GM19372 (cell line): ENCODE data around the gene CPEB2.
A peak's percentile ranks its signal among the peaks of the same experiment; 100 is the strongest.

Experiments used
- ATAC-seq: cut with Tn5 transposase; IDR thresholded peaks from one replicate; pipeline ENCODE4 v1.9.1; 2021; ENCODE audit warnings: mild to moderate bottlenecking, low read depth, moderate library complexity; ENCODE audit not compliant: unreplicated experiment

CPEB2 gene

DNA sequence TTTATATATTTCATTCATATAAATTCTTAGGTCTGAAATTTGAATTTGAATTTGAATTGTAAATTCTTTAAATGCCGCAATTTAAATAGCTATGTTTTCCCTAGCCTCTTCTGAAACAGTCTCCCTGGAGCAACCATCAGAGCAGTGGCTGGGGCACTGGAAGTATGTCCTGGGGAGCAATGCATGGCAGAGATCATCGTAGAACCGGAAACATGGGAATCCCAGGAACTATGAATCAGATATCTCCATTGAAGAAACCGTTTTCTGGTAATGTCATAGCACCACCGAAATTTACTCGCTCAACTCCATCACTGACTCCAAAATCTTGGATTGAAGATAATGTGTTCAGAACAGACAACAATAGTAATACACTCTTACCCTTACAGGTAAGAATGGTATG lies 4.9 kb downstream of the CPEB2 start:
- ATAC-seq: no peak

DNA sequence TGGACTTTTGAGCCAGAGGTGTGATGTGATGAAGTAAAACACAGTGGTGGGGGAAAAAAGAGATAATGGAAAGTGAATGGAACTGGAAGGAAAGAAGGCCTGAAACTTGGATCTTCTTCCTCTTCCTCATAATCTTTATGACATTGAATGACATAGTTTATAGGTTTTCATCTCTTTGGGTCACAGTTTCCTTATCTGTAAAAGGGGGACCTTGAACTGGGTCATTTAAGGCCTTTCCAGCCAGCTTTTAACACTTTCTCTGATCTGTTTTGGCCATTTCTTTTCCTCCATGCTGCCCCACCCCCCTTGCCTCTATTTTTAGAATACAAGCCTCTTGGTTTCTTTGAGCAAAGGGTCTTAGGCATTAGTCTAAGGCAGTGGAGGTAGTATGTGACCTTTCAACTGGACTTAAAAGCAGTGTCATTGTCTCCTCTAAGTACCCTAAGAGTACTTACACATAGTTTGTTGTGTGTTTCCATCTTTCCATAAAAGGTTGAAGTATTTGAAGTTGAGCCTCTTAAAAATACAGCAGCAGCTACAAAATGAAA lies 7.8 kb downstream of the CPEB2 start:
- ATAC-seq: no peak

DNA sequence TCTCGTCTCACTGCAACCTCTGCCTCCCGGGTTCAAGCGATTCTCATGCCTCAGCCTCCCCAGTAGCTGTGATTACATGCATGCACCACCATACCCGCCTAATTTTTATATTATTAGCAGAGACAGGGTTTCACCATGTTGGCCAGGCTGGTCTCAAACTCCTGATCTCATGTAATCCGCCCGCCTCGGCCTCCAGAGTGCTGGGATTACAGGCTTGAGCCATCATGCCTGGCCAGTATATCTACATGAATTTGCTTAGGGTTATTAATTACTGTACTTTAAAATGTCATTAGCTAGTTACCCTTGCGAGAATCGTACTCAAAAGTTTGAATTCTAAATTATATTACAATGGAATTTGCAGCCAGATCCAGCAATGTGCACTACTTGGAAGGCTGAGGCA lies 8.9 kb downstream of the CPEB2 start:
- ATAC-seq: no peak

DNA sequence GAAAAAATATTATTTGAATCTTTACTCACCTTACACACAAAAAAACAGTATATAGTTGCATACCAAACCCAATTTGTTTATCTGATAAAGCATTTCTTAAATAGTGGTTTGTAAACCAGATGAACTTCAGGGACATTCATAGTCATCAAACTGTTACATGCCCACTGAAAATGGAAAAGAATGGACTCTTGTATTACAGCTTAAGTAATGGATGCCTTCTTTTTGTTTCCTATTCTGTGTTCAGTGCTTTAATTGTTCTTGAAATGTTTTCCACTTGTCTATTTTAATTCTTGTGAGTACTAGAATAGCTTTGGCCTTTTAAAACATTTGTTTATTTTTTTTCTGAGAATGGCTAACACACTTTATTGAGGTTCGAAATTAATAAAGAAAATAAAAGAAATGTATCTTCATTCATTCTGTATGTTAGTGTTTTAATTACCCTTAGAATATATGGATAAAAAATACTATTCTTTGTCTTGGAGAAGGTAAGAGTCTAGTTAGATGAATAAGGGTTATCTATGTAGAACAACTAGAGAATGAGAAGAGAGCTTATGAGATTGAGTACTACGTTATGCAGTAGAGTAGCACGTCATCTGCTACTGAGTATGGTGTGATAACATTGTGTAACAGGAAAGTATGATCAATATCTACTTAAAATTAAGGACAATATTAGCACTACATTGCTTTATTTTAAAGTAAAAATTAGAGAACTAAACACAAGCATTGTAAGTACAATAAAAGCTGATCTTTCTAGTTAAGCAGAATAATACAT lies 9.9 kb downstream of the CPEB2 start:
- no peak for ATAC-seq

DNA sequence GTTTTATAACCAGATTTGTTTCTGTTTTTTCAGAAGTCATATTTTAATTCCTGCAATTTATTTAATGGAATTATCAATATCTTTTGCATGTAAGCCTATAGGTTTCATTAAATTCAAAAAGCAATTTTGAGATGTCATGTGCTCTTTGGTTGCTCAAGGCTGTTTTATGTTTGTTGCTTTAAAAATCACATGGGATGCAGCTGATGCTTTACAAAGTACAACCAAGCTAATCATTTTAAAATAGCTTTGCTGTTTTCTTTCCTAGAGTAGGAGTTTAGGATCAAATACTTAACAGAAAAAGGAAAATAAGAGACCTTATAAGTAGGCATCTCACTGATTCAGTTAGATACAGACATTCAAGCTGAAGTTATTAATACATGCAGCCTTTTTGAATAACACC lies 11.3 kb downstream of the CPEB2 start:
- no peak for ATAC-seq

DNA sequence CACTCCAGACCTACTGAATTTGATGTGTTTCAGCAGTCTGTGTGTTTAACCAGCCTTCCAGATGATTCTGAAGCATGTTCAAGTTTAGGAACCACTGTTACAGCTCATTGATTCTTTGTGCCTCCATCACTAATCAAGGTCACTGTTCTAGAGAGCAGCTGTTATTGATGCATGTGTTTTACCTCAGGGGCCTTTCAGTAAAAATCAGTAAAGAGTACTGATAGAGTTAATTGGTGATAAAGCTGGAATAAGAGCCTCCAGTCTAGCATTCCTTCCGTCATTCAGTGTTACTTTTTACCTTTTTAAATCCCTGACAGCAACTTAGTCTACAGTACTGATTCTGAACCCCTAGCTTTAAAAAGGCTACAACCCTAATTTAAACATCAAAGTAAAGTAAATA lies 12.9 kb downstream of the CPEB2 start:
- ATAC-seq: no peak

DNA sequence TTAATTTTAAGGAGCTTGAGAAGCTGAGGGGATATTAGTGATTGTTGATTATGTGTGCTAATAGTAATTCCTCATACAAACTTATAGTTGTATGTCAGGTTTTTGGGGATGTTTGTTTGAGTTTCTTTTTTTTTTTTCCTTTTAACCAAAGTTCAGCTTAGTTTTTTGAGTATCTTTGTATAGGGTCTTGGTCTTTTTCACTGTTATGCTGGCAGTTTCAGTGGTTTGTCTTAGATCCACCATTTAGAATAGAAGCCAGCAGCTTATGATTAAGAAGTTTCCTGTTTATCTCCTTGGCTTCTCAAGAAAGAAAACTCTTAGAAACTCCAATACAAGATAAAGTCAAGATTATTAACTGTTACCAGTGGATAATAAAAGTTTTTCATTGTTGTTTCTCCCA lies 16.1 kb downstream of the CPEB2 start:
- ATAC-seq: no peak

DNA sequence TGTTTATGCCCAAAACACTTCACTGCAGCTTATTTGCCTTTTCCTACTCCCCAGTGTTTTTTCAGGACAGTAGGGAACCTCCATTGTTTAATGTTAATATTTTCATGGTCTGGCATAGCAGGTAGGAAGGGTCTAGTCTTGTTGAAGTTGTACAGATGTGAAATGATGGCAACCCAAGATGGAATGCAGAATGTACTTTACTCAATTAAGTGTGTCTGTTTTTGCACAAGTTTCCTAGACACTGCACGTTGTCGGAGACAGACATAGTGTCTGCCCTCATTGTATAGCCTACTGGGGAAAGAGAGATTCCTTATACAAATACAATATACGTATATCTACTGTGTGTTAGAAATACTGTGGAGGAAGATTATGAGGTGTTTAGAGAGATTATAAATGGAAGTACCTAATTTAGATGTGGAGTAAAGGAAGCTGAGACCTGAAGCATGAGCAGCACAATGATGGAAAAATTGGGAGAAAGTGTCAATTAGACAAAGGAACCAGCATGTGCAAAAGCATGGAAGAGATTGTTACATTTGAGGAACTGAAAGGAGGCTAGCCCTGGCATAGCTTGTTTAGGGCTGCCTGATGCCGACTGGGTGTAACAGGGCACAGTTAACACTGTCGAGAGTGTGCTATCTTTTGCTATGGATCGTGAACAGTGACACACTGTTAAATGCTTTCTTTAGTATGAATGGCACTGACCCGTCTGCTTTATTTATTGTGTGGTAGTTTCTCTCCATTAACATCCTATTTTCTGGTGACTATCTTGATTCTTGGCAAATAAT lies 18.4 kb downstream of the CPEB2 start:
- ATAC-seq: peak; percentile 48

DNA sequence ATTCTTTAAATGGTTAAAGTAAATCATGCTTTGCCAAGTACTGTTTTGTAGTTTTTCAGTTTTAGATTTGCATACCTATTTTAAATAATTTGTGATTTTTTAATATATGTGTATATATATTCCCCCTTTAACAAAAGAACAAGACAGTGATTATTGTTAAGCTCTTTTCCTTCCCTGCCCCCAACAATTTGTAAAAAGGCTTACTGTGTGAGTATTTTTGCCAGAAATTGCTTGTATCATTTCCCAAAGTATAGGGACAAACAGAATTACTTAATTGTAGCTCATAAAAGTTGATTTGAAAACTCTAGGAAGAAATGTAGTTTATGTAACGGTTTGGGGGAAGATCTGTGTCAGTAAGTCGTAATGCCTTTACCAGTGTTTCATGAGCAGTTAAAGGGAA lies 19.0 kb downstream of the CPEB2 start:
- ATAC-seq: no peak

DNA sequence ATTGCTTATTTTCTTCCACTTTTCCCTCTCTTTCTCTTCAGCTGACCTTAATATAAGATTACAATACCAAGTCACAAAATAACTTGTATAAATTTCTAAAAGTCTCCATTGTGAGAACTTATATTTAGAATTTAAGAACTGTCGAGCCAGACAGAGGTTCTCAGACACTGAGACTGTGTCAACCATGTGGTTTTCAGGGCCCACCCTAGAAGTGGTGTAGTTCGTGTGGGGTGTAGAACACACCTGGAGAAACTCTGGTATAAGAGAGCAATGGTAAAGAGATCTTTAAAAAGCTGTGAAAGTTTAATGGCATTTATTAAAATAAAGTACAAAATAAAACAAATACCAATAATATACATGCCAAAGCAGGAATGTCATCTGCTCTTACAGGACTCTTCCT lies 19.7 kb downstream of the CPEB2 start:
- ATAC-seq: no peak

DNA sequence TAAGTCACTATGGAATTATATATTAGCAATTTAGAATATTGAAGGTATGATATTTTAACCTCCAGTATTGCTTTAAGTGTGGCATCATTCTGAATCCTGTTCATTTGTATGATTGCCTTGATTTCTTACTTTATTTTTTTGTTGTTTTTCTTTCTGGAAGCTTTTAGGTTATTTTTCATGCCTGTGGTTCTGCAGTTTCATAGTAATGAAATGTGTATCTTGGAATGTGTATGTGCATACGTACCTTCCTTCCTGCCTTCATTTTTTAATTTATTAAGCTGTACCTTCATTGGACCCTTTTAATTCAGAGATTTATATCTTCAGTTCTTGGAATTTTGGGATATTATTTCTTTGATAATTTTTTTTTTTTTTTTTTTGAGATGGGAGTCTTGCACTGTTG lies 22.1 kb downstream of the CPEB2 start:
- ATAC-seq: no peak

DNA sequence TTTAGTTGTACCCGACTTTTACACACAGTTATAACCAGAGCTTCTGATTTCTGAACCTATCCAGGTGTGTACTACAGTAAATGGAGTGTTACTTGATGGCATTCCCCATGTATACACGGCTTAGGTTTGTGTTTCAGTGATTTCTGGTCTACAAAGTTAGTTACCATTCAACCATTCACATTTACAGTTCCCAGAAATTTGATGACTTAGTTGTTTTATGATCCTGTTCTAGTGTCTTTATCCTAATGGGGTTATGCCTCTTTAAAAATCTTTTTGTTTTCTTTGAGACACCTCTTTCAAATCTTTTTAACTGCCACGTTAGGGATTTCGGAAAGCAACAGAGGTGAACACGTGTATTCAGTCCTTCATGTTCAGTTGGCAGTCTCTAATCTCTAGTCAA lies 23.4 kb downstream of the CPEB2 start:
- no peak for ATAC-seq

DNA sequence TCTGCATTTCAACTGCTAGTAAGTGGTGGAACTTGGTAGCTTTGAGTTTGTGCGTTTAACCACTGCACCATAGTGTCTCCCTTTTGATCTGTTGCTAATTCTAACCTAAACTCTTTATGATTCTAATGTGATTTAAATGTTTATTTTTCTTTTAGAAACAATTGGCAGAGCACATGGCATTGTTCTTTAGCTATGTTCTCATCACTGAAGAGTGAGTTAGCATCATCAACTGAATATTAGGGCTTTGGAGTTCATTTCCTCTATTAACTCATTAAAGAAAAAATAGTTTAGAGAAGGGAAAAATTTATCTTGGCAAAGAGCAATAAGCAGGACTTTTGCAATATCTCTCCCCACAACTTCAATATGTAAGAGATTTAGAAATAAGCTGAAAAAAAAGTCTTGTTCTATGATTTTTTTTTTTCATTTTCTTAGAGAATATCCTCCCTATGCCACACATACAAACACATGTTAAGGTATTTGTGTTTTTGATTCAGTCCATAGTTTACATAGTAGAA lies 25.7 kb downstream of the CPEB2 start:
- no peak for ATAC-seq

DNA sequence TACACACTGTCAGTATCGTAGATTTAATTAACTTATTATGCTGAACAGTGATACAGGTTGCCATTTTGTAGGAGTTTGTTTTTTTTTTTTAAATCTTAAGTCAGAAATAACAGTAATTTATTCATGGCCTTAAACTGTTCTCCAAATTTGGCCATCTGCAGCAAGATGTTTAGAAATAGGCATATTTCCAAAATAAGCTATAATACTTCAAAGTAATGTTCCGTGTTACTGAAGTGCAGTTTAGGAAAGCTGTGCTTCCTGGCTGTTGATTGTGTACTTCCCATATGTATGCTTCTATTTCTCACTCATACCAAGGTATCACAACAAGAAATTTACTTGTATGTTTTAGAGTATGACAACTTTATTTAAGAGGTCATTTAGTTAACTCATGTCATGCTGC lies 28.9 kb downstream of the CPEB2 start:
- no peak for ATAC-seq

DNA sequence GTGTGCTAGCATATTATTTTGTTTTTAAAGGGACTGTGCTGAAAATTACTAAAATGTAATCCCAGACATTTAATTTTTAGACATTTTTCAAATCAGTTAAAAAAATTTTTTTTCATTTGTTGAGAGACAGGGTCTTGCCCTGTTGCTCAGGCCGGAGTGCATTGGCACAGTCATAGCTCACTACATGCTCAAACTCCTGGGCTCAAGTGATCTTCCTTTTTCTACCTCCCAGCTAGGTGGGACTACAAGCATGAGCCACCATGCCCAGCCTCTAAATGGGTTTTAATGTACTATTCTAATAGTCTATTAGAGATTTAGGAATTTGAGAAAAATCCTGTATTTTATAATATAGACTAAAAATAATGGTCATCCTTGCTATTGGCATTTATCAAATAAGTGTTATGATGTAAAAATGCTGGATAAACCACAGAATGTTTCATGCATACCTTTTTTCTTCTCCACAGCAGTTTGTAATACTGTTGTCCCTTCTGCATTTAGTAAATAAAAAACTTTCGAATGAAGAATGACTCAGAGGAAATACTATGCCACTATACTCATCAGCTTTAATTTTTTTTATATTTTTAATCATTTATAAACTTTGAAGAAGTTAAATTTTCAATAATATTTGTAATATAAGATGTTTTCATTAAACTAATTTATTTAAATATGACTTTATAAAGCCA lies 29.9 kb downstream of the CPEB2 start:
- no peak for ATAC-seq

DNA sequence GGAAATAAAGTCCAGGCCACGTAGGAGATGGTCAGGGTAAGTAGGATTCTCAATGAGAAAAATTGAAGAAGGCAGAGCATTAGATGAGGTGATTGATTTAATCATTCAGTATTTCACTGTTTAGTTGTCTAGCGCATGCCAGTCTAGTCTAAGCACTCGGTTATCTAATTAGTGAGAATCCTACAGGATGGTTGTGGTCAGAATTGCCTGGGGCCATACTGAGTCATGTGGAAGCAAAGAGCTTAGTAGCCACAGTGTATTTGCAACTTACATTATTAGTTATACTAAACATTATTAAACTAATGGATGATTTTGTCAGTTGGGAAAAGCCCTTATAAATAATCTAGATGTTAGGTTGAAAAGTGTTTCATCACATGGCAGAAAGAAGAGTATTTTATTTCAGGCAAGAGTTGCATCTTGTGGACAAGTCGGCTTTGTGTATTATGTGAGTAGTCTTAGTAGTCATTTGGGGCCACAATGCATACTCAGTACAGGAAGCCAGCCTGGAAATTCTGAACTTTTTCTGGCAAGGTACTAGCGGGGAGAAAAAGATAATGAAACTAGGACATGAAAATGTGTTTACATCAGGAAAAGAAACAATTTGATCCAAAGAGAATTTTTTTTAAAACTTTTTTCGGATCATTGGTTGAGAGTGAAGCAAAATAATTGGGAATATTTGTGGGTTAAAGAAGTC lies 31.9 kb downstream of the CPEB2 start:
- no peak for ATAC-seq

DNA sequence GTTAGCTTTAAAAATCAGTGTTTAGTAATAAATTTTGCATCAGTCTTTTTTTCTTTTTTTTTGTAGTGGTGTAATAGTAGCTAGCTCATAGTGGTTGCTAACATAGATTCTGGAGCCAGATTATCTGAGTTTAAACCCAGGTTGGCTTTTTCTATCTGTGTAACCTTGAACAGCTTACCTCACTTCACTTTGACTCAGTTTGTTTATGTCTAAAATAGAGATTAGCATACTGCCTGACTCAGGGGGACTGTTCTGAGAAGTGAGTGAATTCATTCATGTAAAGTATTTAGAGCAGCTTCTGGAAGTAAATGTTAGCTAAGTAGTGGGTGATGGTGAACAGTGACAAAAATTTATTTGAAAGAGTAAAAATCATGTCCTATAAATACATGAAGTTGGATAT lies 32.9 kb downstream of the CPEB2 start:
- no peak for ATAC-seq

DNA sequence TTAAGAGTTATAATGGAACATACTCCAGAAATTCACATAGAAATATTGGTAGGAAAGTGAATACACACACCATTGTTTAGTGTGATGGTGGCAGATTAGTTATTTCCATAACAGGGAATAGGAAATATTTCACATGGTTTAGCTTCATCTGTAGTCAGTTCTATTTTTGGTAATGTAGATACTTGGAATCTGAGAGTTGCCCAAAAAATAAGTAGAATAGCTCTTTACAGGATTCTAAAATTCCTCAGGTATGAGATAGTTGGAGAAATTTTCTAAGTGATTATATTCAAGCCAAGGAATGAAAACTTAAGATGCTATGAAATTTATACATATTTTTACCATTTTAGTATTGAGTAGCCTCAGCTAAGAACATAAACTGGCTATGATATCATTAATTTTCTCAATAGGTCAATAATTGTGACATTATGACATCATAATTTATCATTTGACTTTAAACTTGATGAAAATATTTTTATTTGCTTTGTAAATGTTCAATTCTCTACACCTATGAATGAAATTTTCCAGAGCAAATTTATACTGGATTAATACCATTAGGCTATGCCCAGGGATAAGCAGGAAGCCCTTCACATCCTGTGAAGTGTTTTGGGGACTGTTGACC lies 35.8 kb downstream of the CPEB2 start:
- no peak for ATAC-seq

DNA sequence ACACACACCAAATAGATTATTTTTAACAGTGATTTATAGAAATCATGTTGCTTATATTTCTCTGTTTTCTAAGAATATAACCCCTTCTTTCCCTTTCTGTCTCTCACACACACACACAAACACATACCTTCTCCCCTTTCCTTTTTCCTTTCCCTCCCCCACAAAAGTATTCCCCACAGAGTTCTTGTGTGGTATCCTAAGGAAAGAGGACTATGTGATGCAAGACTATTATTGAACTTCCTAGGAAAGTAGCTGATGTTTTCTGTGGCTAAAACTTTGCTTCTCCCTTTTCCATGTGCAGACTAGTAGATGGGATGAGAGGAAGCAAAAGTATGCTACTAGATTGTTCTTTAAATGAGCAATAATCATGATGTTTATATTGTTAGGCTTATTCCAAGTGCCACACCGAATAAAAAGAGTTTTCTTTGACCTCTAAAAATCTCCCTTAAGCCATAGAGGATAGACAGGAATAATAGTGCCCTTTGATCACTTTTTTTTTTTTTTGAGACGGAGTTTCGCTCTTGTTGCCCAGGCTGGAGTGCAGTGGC lies 38.7 kb downstream of the CPEB2 start:
- no peak for ATAC-seq
